C4-2B (cell line): Measurements from ENCODE around the gene SLC27A4.

Experiments
- H3K27ac ChIP-seq: fragments of 450-650 bp; 2 replicates; pipeline ENCODE4 v1.5.1; 2017
- CTCF ChIP-seq: fragments of 450-650 bp; conservative IDR thresholded peaks from 2 replicates; pipeline ENCODE4 v1.5.1; 2017; ENCODE audit warnings: mild to moderate bottlenecking
- ZFX ChIP-seq: fragments of 450-650 bp; IDR thresholded peaks from 2 replicates; pipeline ENCODE4 v1.6.1; 2017

SLC27A4 gene

GRCh38 chr9:128317629-128318028 is 22.7 kb upstream of the SLC27A4 start:
- TF ChIP-seq CTCF (no peak), ZFX (no peak)
- no peak overlapping the region for H3K27ac ChIP-seq

GRCh38 chr9:128321343-128321742 is 19.0 kb upstream of the SLC27A4 start:
- H3K27ac ChIP-seq: peak overlapping the region; percentile 96
- TF ChIP-seq CTCF (no peak), ZFX (no peak)

- H3K27ac ChIP-seq: peak overlapping the region; percentile 96
- TF ChIP-seq CTCF: no peak
- no peak for TF ChIP-seq ZFX
These were observed 18.4 kb upstream of the SLC27A4 start for GRCh38 chr9:128321879-128322403.

- TF ChIP-seq ZFX (peak; percentile 89), CTCF (no peak)
- H3K27ac ChIP-seq: peak within 1 kb of the TSS; percentile 96
These were observed 17.7 kb upstream of the SLC27A4 start, which contains the start of the genes COQ4 and TRUB2 for GRCh38 chr9:128322404-128323211. TSS of gene COQ4 (plus strand) at chr9:128322839. CDS start at chr9:128322859, 20 bp downstream. TSS of gene TRUB2 (minus strand) at chr9:128322447. CDS start at chr9:128322408, 39 bp downstream.

- TF ChIP-seq CTCF (no peak), ZFX (no peak)
- peak overlapping the region; percentile 96 for H3K27ac ChIP-seq
These were observed 17.1 kb upstream of the SLC27A4 start for GRCh38 chr9:128323212-128323730.

GRCh38 chr9:128323791-128324190 is 16.5 kb upstream of the SLC27A4 start:
- TF ChIP-seq CTCF: no peak
- TF ChIP-seq ZFX: no peak
- peak overlapping the region; percentile 96 for H3K27ac ChIP-seq

GRCh38 chr9:128324401-128324800 is 15.9 kb upstream of the SLC27A4 start:
- no peak overlapping the region for H3K27ac ChIP-seq
- TF ChIP-seq ZFX (no peak), CTCF (no peak)
